ENCODE measurements around the gene PPP1R15B.

Gene PPP1R15B

DNA sequence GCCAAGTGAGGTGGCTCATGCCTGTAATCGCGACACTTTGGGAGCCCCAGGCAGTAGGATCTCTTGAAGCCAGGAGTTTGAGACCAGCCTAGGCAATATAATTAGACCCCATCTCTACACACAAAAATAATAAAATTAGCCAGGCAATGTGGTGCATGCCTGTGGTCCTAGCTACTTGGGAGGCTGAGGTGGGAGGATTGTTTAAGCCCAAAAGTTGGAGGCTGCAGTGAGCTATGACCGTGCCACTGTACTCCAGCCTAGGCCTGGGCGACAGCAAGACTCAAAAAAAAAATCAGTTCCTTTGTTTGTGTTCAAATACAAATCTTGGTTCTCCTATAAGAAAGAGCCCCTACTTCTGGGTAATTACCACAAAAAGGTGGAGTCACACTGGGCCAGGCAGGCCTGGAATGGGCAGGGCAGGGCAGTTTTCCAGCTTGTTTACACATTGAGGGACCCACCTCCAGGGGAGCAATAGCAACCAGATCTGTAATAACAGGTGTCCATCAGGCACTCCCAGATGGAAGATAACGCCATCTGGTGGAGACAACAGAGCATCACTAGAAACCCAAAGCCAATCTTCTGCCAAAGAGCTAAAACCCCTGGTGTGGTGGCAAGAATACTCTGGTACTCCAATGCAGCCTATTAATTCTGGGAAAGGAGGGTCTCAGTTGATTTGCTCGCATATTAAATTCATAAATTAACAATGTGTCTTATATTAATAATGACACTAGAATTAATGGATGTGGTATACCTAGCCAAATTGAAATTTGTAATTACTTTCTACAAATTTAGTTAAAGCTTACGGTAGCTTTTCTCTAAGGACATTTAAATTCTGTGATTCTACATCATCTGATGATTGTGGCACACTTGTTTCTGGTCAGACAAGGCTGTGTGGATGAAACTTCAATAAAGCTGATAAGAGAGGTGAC, 13.2 kb downstream of the PPP1R15B start:
- peak; percentile 87 to 90 for DNase-seq

DNA sequence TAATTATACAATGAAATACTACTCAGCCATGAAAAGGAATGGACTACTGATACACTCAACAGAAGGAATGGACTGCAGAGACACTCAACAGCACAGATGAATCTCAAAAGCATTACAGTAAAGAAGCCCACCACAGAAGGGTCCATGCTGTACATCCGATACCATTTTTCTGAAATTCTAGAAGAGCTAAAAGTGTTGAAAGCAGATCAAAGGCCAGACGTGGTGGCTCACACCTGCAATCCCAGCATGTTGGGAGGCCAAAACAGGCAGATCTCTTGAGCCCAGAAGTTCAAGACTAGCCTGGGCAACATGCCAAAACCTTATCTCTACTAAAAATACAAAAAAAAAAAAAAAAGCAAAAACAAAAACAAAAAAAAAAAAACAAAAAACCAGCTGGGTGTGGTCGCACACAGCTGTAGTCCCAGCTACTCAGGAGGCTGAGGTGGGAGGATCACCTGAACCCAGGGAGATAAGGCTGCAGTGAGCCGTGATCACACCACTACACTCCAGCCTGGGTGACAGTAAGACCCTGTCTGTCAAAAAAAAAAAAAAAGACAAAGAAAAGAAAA, 15.5 kb downstream of the PPP1R15B start:
- no peak for DNase-seq

DNA sequence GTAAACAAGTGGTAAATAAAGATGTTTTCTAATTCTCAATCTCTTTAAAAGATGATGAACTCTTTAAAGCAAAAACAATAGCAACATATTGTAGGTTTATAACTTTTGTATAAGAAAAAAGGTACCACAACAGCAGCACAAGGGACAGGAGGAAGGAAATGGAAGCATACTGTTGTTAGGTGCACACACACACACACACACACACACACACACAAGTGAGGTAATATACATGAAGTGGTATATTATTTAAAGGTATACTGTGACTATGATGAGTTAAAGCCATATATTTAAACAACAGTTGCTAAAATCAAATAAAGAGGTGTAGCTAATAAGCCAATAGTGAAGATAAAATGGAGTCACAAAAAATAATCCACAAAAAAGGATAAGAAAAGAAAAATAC, 20.0 kb downstream of the PPP1R15B start:
- no peak for DNase-seq

DNA sequence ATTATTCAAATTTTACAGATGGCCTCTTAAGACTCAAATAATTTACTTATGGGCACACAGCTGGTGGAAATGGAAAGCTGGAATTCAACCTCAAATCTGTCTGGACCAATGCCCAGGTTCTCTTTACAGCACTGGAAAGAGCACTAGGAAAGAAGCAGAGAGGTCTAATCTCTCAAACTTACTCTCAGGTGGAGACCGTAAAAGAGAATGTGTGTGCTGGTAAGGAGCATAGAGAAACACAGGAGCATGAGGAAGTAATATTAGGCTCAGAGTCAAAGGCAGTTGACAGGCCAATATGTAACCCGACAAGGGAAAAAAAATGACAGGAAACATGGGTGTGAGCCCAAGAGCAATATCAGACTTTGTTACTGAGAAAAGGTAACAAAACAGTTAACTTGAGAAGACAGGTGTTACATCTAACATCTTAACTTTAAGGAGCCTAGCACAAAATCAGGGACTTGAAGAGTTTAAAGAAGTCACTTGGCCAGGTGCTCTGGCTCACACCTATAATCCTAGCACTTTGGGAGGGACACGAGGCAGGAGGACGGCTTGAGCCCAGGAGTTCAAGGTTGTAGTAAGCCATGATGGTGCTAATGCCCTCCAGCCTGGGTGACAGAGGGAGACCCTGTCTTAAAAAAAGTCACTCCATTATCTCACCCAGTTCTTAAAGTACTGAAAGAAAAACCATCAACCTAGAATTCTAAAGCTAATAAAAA, 20.7 kb downstream of the PPP1R15B start:
- no peak for DNase-seq

DNA sequence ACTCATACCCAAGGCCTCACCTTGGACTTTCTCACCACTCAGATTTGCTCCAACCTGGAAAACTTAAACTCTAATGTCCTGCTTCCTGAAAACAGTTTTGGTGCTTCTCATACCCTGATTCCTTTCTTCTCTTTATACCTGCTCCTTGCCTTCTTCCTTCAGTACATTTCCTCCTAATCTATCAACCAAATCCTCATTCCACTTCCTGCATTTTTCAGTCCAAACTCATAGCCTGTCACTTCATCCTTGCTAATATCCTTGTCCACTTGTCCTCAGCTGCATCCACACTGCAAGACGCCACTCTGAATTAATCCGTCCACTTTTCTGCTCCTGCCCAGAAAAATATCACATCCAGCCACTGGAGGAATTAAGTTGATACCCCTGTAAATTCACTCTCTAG, 25.9 kb downstream of the PPP1R15B start:
- no peak for DNase-seq

DNA sequence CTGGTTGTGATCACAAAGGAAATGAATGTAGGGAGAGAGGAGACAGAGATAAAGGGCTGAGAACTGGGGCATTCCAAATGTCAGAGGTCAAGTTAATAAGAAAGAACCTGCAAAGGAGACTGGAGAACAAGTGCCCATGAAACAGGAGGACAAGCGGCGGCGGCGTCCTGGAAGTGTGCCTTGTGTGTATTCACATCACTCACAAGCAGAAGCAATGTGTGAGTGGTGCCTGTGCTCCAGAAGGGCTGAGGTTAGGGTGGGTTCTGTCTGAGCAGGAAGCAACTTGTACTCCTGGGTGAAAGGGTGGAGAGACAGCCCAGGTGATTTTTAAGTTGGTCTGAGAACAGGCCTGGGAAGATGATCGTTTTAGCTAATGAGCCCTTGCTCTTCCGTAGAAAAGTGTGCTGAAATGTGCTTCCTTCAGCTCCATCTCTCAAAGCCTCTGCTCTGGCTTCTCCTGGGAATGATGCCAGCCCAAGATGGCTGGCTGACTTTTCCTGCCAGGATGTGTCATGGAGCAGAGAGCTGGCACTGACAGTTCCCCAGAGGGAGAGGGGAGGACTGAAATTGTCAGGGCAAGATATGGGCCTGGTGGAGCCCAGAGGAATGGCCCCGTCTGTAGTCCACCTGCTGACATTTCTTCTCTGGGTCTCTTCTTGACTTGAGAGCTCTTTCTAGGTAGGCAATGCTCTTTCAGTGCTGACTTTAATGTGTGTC, 26.8 kb downstream of the PPP1R15B start:
- DNase-seq: no peak

DNA sequence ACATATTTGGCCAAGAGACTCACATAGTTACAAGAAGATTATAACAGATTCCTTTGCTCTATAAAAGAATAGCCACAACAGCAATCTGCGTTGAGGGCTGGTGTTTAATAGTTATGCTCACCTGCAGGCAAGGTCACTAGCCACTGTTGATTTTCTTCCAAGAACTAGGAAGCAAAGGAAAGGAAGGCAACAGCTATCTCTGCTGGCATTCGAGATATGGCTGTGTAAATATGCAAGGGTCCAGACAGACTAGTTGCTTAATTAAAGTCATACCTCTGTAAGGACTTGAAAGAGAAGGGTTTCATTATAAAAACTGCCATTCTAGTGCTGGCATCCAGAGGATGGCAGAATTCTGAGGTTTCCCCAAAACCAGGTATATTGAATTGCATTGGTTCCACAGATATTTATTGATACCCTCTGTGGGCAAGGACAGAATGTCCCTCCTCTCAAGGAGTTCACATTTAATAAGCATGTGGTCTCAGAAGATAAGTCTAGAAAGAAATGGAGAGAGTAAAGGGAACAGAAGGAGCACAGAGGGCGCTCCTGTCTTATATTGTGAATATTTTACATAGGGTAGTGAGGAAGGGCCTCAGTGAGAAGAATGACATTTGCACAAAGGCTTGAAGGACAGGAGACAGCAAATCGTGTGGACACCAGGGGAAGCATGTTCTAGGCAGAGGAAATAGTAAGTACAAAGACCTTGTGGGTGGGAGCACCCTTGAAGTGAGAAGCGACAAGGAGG, 28.3 kb downstream of the PPP1R15B start:
- DNase-seq: no peak

DNA sequence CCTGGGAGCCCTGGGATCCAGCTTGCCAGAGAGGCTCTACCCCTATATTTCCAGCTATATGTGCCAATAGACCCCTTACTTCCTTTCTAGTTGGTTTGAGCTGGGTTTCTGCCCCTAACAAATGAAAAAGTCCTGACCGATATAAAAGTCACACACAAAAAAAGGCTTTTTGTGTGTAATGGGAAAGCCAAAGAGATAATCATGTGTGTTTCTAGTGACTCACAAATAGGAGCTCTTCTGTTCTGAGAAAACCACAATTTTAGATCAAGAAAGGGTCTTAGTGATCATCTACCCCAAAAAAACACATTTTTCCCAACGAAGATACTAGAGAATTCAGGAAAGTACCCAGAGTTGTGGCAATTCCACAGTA, 28.9 kb downstream of the PPP1R15B start:
- no peak for DNase-seq

DNA sequence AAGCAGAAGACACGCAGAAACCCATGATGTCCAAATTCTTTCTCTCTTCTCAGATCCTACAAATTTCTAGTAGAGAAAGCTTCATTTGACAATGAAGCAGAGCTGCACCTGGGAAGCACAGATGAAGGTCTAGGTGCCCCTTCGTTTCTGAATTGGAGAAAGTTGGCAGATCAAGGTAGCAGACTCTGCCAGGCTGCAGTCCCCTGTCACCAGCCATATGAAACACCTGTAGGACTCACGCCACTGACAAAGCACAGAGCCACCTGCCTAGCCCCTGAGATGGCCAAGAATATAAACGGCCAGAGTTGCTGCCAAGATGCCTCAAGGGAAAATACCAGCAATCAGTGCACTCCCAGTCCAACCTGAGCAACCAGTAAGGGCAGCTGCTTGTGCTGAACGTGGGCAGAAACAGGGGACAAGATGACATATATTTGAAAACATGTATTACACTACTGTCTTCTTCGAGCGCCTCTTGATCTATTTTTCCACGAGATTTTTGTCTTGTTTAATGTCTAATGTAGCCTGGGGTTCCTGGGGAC, 31.3 kb downstream of the PPP1R15B start:
- DNase-seq: no peak

DNA sequence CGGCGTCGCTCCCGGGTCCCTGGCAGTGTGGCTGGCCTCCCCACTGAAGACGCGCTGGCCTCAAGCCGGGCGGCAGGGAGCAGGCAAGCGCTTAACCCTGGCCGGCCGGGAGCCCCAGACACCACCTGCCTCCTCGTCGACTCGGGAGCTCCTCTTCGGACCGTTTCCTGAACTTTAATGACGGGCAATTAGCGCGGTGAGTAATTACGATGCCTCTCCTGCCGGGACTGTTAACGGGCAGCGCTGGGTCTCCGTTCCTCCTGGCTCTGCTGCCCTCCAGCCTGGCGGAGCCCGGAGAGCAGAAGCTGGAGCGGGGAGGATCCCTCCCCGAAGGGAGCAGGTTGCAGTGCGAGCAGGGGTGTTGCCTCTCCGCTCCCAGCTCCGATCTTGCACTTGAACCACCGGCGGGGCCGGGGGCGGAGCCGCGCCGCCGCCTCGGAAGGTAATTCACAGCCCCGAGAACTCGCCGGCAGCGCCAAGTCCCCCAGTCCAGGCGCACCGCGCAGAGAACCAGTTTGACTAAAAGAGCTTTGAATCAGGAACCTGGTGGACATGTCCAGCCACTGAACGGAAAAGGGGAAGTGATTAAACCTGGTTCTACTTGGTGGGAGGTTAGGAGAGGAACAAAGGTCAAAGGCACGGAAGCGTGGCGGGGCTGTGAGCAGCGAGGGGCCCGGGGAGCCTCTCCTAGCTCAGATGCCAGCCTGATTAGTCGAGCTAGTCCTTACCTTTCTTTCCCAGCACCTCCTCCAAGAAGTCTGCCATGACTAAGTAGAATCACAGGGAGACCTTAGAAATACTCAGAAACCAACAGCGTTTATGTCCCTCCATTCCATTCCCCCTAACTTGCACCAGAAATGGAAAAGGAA, 33.6 kb downstream of the PPP1R15B start:
- DNase-seq: peak in 1 of 2 experiments; percentile 46

DNA sequence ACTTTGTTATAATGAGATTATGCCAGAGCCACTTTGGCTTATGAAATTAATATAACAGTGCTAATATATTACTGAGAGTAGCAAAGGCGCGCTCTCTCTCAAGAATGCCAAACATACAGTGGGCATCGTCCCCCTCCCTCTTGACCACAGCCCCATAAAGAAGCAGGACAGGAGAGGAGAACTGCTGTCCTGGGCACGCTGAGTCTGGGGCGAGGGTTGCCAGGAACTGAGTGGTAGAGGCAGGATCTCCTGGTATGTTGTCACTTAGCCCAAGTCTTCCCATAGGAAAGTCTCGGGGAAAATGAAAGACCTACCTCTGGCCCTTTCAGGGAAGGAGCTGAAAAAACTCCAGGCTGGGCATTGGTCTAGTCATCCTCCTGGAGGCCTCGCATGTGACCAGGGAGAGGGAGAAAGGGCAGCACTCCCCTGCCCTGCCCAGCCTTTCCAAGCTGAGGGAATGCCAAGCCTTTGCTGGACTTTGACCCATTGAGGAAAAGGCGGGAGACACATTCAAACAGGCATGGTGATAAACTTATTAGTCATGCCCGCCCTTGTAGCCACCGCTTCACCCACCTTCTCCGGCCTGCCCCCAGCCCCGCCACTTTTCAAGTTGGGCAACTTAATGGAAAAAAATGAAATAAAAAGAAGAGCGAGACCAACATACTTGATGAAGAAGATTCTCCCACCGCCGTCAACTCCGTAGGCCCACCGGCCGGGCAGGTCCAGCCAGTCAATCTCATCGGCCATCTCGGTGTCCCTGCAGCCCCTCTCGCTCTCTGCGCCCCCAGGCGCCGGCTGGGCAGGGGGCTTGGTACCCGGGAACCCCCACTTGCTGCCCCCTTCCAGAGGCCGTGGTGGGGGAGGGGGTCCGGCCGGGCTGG, 34.5 kb downstream of the PPP1R15B start:
- no peak for DNase-seq

DNA sequence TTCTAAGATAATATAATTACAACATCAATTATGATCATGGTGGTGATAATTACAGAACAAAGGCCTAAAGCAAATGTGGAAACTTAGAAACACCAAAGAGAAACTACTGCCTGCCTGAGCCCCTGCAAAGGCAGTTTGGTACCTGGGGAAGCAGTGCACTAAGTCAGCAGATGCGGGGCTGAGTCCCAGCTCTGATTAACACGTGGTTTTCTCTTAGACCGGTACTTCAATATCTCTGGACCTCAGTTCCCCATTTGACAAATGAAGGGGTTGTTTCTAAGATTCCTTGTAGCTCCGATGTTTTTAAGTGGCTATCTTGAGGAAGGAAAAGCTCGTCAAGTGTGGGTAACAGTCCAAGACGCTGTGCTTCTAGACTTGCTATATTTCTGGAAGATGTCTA, 35.2 kb downstream of the PPP1R15B start:
- no peak for DNase-seq

DNA sequence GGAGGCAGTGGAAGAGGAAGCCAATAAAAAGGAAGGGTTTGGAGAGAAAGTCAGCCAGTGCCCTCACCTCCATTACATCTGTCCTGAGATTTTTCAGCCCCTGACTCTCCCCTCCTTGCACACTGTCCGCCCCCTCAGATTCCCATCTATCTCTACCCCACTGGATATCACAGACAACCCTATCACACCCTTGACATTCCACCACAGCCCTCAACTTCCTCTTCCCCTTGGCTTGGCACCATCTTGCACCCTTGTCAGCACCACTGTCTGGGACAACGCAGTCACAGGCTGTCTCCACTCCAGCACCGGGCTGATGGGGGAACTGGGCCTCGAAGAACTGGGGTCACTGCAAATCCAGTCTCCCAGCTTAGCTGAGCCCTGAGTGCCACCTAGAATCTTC, 37.7 kb downstream of the PPP1R15B start:
- DNase-seq: no peak

DNA sequence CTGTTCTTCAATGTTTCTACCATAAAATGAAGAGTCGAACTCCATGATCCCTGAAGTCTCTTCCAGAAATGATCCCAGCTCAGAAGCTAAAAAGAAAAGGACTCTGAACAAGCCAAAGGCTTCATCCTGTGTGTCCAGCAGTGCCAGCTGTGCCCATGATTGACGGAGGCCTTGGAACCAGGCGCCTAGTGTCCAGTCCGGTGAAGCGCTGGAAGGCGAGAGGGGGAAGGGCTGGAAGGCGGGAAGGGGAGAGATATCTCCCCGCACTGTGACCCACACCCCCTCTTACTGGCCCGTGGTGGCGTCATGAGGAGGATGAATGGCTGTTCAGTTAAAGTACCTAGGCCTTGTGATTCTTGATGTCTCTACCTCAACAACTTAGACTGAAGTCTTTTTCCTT, 41.4 kb downstream of the PPP1R15B start:
- DNase-seq: no peak

DNA sequence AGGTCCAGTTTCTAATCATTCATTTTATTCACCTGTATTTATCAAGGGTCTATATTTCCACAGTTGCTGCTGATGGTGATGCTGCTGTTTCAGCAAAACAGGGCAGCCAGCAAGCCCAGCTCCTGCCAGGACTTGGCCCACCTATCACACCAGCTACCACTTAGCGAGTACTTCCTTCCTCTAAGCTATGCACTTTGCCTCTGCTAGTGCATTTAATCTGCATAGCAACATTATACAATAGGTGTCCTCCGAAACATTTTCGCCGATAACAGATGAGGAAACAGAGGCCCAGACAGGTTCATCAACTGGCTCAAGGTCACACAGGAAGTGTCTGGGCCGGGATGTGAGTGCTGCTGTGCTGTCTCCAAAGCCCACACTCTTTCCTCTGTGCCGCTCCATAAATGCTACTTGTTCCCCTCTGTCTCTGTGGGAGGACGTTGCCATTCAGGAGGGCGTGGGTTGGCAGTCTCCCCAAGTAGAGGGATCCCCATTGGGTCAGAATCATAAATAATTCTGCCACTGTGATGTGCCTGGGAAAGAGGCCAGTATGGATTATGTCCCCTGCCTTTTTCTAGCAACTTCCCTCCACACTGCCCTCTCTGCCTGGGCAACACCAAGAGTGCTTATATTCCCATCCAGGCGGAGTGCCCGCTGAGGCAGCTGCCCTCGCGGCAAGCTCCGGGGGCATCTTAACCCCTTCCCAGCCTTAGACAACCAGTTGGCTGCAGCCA, 42.5 kb downstream of the PPP1R15B start:
- no peak for DNase-seq

DNA sequence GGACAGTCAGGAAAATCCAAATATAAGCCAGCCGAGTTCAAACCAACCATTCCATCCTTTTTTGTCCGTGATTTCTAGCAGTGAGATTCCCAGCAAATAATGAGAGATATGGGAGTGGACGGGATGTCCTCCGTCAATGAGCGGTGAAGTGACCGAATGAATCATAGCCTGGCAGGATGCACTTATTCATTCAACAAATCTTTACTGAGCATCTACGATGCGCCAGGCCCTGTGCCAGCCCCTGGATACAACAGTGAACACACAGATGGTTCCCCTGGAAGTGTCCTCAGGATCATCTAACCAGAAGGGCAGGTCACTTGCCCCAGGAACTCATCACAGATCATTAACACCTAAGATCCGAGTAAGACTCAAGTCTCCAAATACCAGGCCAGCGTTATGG, 43.7 kb downstream of the PPP1R15B start:
- DNase-seq: no peak

DNA sequence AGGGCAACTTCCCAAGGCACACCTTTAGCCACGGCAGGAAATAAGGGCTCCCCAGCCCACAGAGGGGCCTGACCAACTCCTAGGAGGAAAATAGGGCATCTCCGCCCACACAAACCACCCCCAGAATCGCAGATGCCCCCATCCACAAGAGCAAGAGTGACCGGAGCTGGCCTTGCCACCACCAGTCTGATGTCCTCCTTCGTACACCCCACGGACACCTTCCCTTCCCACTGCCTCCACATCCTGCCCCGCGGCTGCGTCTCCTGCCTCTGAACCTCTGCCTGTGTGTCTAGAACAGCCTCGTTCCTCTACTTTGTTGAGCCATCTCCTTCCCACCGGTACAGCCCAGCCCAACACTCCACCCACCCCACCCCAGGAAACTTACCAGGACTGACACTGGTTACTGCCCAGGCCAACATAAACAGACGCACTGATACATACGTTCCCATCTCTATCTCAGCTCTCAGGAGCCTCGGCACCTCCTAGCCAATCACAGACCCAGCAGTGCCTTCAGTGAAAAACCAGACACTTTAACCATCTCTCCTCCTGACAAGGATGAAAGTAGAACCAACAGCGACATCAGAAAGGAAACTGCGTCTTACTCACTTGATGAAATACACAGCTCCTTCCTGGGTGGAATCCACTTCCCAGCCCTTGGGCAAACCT, 44.3 kb downstream of the PPP1R15B start:
- DNase-seq: no peak

DNA sequence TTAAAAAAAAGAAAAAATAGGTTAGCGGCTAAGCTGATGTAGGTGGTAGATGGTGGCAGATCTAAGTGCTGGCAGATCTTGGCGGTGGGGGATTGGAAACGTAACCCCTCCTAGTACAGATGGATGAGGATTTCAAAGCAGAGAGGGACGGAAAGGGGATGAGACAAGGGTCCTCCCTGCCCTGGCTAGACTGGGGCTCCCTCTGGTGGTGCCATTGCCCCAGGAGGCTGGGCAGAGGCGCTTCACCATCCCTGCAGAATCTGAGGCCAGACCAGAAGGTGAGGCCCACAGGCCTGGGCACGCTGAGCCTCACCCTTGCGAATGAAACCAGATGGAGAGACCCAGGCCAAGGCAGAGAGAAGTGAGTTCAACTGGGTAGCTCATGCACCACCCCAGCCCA, 44.9 kb downstream of the PPP1R15B start:
- DNase-seq: no peak
